Nephron (organoid): ENCODE data around the gene COQ10B.

Source experiments
- H3K27ac Mint-ChIP-seq, 3 experiments: 2 replicates each; pipeline ENCODE4 v1.8.0; 2020; ENCODE audit warnings: mixed read lengths in 3 of 3, mild to moderate bottlenecking in 2 of 3, moderate library complexity in 1 of 3
- H3K27me3 Mint-ChIP-seq: 2 replicates; pipeline ENCODE4 v1.8.0; 2021; ENCODE audit warnings: low read depth, mild to moderate bottlenecking, moderate library complexity, mixed read lengths
- H3K36me3 Mint-ChIP-seq: 2 replicates; pipeline ENCODE4 v1.8.0; 2020; ENCODE audit warnings: low read depth, mixed read lengths
- H3K4me1 Mint-ChIP-seq: 2 replicates; pipeline ENCODE4 v1.8.0; 2020; ENCODE audit warnings: mixed read lengths
- H3K4me3 Mint-ChIP-seq, 3 experiments: 2 replicates each; pipeline ENCODE4 v1.8.0; 2020; ENCODE audit warnings: mild to moderate bottlenecking in 3 of 3, mixed read lengths in 3 of 3, moderate library complexity in 2 of 3
- H3K9me3 Mint-ChIP-seq: 2 replicates; pipeline ENCODE4 v1.8.0; 2020; ENCODE audit warnings: mixed read lengths
- CTCF ChIP-seq, 3 experiments: fragments of 200-600 bp; sonication (generic); IDR thresholded peaks; one replicate each; pipeline ENCODE4 v1.5.0; 2021; ENCODE audit warnings: antibody characterized with exemption in 3 of 3; ENCODE audit not compliant: unreplicated experiment in 3 of 3

COQ10B gene

GRCh38 chr2:197454923-197455322 is 1.6 kb downstream of the COQ10B start:
- peaks cover 13% of the 10 kb centered on the region for H3K4me1 Mint-ChIP-seq
- TF ChIP-seq CTCF (IDR thresholded peaks at IDR 0.05; ENCODE audit: unreplicated experiment in 3 of 3): no peak
- peak overlapping the region; percentile 99 to 100 (median 99) for H3K4me3 Mint-ChIP-seq
- no peaks in the 10 kb centered on the region for H3K36me3 Mint-ChIP-seq
- peak overlapping the region; percentile 99 to 100 (median 100) for H3K27ac Mint-ChIP-seq
- no peaks in the 10 kb centered on the region for H3K27me3 Mint-ChIP-seq
- H3K9me3 Mint-ChIP-seq: no peaks in the 10 kb centered on the region

- Mint-ChIP-seq H3K36me3 (peaks cover under 1% of the 10 kb centered on the region), H3K4me1 (peaks cover 13% of the 10 kb centered on the region), H3K27me3 (no peaks in the 10 kb centered on the region), H3K27ac (no peak overlapping the region), H3K4me3 (peak overlapping the region in 2 of 3 experiments; percentile 51 to 60), H3K9me3 (no peaks in the 10 kb centered on the region)
- TF ChIP-seq CTCF (IDR thresholded peaks at IDR 0.05; ENCODE audit: unreplicated experiment in 3 of 3): no peak
Measured at GRCh38 chr2:197455428-197455827, 2.1 kb downstream of the COQ10B start.

GRCh38 chr2:197460649-197461048 is 7.3 kb downstream of the COQ10B start:
- no peak overlapping the region for H3K27ac Mint-ChIP-seq
- H3K36me3 Mint-ChIP-seq: peaks cover 16% of the 10 kb centered on the region
- TF ChIP-seq CTCF (IDR thresholded peaks at IDR 0.05; ENCODE audit: unreplicated experiment in 3 of 3): no peak
- H3K27me3 Mint-ChIP-seq: no peaks in the 10 kb centered on the region
- H3K4me1 Mint-ChIP-seq: no peaks in the 10 kb centered on the region
- no peak overlapping the region for H3K4me3 Mint-ChIP-seq
- no peaks in the 10 kb centered on the region for H3K9me3 Mint-ChIP-seq

GRCh38 chr2:197461057-197461456 is 7.7 kb downstream of the COQ10B start:
- Mint-ChIP-seq H3K27ac (no peak overlapping the region), H3K9me3 (no peaks in the 10 kb centered on the region), H3K4me3 (no peak overlapping the region), H3K4me1 (no peaks in the 10 kb centered on the region), H3K36me3 (peaks cover 19% of the 10 kb centered on the region), H3K27me3 (no peaks in the 10 kb centered on the region)
- no peak for TF ChIP-seq CTCF (IDR thresholded peaks at IDR 0.05; ENCODE audit: unreplicated experiment in 3 of 3)

GRCh38 chr2:197464175-197464574 is 10.8 kb downstream of the COQ10B start:
- H3K27me3 Mint-ChIP-seq: no peaks in the 10 kb centered on the region

More at GRCh38 chr2:197464175-197464574, 10.8 kb downstream of the COQ10B start:
- H3K4me3 Mint-ChIP-seq: no peak overlapping the region
- no peak overlapping the region for H3K27ac Mint-ChIP-seq
- H3K9me3 Mint-ChIP-seq: no peaks in the 10 kb centered on the region
- H3K4me1 Mint-ChIP-seq: no peaks in the 10 kb centered on the region
- peaks cover 35% of the 10 kb centered on the region for H3K36me3 Mint-ChIP-seq
- TF ChIP-seq CTCF (IDR thresholded peaks at IDR 0.05; ENCODE audit: unreplicated experiment in 3 of 3): no peak
